Measurements from ENCODE around the gene REXO5.

REXO5 gene

DNA sequence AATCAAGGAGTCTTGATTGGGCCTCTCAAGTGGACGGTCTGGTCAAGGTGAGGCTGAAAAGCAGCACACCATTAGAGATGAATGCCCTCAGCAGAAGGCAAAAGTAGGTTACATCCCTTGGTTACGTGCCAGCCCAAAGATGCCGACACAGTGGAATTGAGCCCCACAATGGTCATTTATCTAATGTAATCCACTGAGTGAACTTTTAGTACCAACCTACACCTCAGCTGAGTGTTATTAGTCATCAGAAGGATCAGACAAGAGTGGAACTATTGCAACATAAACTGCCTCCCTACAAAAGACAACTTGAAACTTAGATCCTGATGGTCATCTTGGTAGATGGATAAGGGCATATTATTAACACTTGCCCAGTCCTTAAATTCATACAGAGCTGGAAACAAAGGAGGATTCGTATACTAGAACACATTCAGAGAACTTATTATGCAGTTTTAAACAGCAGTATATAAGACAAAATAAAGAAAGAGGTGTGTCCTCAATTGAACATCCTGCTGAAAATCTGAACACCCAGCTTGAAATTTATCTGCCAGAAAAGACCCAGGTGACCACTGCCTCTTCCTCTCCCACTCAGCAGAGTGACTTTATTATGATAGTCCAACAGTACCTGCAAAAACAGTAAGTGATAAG, 91.0 kb downstream of the REXO5 start:
- no peak for ATAC-seq (ENCODE audit: low read depth)
- H3K4me1 ChIP-seq (ENCODE audit: insufficient read depth, poor library complexity, severe bottlenecking), result peaks cover 26% of the 10 kb centered on the region

DNA sequence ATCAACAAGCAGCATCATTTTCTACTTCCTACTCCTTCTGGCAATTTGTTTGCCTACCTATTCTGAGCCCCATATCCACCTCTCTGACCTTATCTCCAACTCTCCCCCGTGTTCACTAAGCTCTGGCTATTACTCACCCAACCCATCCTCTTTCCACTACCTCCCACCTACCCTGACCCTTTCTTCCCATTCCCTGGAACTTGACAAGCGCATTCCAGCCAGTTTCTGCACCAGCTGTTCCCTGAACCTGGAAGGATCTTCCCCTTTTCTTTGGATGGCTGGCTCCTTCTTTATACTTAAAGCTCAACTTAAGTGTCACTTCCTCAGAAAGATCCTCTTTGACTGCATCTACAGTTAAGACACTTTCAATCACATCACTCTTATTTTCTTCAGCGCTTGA, 91.6 kb downstream of the REXO5 start:
- Histone ChIP-seq H3K4me3 (ENCODE audit: severe bottlenecking) (no peak overlapping the region), H3K4me1 (ENCODE audit: insufficient read depth, poor library complexity, severe bottlenecking) (peaks cover 26% of the 10 kb centered on the region), H3K9me3 (ENCODE audit: severe bottlenecking) (no peaks in the 10 kb centered on the region), H3K36me3 (ENCODE audit: low read depth) (peaks cover 28% of the 10 kb centered on the region), H3K27me3 (ENCODE audit: insufficient read depth, poor library complexity, severe bottlenecking) (no peaks in the 10 kb centered on the region), H3K27ac (ENCODE audit: poor library complexity, severe bottlenecking) (peak overlapping the region; percentile 94)
- no peak for DNase-seq (ENCODE audit: low spot score)
- ATAC-seq (ENCODE audit: low read depth), result no peak
- TF ChIP-seq, protein P1, sequence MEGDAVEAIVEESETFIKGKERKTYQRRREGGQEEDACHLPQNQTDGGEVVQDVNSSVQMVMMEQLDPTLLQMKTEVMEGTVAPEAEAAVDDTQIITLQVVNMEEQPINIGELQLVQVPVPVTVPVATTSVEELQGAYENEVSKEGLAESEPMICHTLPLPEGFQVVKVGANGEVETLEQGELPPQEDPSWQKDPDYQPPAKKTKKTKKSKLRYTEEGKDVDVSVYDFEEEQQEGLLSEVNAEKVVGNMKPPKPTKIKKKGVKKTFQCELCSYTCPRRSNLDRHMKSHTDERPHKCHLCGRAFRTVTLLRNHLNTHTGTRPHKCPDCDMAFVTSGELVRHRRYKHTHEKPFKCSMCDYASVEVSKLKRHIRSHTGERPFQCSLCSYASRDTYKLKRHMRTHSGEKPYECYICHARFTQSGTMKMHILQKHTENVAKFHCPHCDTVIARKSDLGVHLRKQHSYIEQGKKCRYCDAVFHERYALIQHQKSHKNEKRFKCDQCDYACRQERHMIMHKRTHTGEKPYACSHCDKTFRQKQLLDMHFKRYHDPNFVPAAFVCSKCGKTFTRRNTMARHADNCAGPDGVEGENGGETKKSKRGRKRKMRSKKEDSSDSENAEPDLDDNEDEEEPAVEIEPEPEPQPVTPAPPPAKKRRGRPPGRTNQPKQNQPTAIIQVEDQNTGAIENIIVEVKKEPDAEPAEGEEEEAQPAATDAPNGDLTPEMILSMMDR (IDR thresholded peaks at IDR 0.05; ENCODE audit: poor library complexity, severe bottlenecking), result no peak

More for the DNA sequence above, 91.0 kb downstream of the REXO5 start:
- TF ChIP-seq, protein P1 (IDR thresholded peaks at IDR 0.05; ENCODE audit: poor library complexity, severe bottlenecking), result no peak
- no peak for DNase-seq (ENCODE audit: low spot score)
- Histone ChIP-seq H3K36me3 (ENCODE audit: low read depth) (peaks cover 30% of the 10 kb centered on the region), H3K27ac (ENCODE audit: poor library complexity, severe bottlenecking) (peak overlapping the region; percentile 94), H3K27me3 (ENCODE audit: insufficient read depth, poor library complexity, severe bottlenecking) (no peaks in the 10 kb centered on the region), H3K4me3 (ENCODE audit: severe bottlenecking) (no peak overlapping the region), H3K9me3 (ENCODE audit: severe bottlenecking) (no peaks in the 10 kb centered on the region)

DNA sequence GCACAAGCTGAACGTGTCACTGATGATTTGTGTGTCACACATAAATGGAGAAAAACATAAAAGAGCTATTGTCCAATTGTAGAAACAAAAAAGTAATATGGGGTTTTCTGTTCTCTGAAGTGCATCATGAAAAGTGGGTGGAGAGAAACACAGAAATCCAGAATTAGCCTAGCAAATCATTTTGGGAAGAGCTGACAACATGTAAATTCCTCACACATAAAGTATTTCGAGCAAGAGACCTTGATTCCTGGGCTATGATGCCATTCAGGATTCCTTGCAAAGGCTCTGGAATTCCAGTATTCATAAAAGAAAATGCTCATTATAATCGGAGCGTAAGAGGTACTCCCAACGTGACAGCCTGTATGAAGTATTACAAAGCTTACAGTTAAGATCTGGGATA, 92.7 kb downstream of the REXO5 start:
- Histone ChIP-seq H3K4me1 (ENCODE audit: insufficient read depth, poor library complexity, severe bottlenecking) (peaks cover 30% of the 10 kb centered on the region), H3K4me3 (ENCODE audit: severe bottlenecking) (peak overlapping the region; percentile 50), H3K9me3 (ENCODE audit: severe bottlenecking) (no peaks in the 10 kb centered on the region), H3K36me3 (ENCODE audit: low read depth) (peaks cover 24% of the 10 kb centered on the region), H3K27ac (ENCODE audit: poor library complexity, severe bottlenecking) (peak overlapping the region; percentile 94), H3K27me3 (ENCODE audit: insufficient read depth, poor library complexity, severe bottlenecking) (no peaks in the 10 kb centered on the region)
- no peak for ATAC-seq (ENCODE audit: low read depth)
- no peak for DNase-seq (ENCODE audit: low spot score)
- TF ChIP-seq, protein P1 (IDR thresholded peaks at IDR 0.05; ENCODE audit: poor library complexity, severe bottlenecking), result no peak
